ENCODE measurements around the gene CTBS.

DNA sequence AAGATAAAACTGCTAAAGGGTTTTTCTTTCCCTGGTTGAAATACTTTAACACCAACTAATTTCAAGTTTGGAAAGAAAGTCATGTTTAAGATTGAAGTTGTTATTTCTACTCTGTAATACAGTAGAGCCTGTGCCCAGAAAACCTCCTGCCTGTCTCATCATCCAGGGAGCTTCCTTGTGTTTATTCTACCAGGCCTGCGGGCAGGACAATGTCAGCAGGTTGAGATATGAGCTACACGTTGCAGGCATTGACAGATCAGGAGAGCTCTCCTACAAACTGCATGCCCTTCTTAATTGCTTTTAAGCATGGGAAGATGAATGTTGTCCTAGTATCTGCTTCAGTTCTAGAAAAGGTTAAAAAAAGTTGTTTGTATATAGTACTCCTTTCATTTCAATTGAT is 43.1 kb upstream of the CTBS start:
- TF ChIP-seq, protein P1, sequence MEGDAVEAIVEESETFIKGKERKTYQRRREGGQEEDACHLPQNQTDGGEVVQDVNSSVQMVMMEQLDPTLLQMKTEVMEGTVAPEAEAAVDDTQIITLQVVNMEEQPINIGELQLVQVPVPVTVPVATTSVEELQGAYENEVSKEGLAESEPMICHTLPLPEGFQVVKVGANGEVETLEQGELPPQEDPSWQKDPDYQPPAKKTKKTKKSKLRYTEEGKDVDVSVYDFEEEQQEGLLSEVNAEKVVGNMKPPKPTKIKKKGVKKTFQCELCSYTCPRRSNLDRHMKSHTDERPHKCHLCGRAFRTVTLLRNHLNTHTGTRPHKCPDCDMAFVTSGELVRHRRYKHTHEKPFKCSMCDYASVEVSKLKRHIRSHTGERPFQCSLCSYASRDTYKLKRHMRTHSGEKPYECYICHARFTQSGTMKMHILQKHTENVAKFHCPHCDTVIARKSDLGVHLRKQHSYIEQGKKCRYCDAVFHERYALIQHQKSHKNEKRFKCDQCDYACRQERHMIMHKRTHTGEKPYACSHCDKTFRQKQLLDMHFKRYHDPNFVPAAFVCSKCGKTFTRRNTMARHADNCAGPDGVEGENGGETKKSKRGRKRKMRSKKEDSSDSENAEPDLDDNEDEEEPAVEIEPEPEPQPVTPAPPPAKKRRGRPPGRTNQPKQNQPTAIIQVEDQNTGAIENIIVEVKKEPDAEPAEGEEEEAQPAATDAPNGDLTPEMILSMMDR (conservative IDR thresholded peaks at IDR 0.05; ENCODE audit: low read length), result no peak
- TF ChIP-seq EZH2phosphoT487 (IDR thresholded peaks at IDR 0.05; ENCODE audit: borderline replicate concordance), result no peak

Data from Loucy (cell line).